ENCODE measurements around the gene BICDL1. TPM values are rescaled to one million over a fixed set of nuclear protein-coding genes. Genes with fewer than 3 reads are reported as not detected.

The BICDL1 gene
- total RNA-seq, 1 donor from 2014 or later, result 22.5 TPM

DNA sequence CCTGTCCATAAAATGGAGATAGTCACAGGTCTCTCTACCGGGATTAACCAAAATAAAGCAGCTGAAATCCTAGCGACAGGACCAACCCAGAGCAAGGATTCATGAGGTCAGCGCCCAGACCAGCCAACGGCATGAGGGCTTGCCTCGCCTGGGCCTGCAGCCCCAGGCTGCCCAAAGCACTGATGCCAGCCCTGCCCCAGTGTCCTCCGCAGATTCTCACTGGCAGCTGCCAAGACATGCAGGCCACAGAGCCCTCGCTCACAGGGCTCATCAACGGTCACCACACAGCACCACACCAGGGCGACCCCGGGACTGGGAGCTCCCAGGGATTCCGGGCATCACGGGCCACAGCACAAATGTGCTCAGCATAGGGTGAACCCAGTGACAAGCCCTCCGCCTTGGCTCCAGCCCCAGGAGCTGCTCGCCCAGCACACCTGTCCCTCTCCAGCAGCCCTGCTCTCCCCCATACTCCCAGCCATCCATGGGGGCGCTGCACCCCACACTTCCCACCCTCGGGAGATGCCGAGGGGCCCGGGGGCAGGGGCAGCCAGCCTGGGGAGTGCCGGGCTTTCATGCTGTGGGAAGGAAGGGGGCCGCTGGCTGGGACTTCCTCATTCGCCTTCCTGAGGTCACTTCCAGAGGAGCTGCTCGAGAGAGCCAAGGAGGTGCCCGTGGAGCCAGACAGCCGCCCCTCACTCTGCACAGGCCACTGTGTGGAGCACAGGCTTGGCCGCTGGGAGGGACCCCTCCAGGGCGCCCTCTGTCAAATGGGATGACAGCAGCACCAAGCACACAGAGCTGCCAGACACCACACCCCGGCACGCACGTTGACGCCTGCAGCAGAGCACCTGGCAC, 113.4 kb downstream of the BICDL1 start:
- no peak for DNase-seq

DNA sequence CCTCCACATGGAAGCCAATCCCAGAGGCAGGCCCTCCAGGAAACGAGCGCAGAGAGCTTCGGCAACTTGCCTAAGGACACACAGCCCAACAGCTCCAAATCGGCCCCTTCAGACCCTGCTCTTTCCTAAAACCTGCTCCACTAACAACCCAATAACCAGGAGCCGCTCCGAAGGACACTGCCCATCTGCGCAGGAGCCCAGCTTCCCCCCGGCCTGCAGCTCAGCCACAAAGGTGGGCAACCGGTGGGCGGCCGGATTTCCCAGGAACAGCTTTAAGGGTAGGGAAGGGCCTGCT, 114.0 kb downstream of the BICDL1 start:
- DNase-seq, result no peak

DNA sequence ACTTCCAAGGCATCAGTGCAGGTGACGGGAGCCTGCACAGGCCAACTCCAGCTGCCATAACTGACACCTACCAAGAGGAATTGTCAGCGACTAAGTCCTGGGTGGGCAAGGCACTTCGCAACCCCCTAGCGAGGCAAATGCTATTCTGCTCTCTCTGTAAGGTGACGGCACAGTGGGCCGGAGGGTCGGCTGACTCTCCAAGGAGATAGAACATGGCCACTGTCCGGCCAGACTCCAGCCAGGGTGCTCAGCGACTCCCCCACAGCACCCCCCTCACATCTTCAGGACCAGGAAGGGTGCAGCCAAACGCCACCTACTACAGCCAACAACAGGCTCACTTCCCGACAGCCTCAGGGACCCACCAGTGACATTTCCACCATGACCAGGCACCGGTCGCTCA, 114.3 kb downstream of the BICDL1 start:
- DNase-seq, result no peak

DNA sequence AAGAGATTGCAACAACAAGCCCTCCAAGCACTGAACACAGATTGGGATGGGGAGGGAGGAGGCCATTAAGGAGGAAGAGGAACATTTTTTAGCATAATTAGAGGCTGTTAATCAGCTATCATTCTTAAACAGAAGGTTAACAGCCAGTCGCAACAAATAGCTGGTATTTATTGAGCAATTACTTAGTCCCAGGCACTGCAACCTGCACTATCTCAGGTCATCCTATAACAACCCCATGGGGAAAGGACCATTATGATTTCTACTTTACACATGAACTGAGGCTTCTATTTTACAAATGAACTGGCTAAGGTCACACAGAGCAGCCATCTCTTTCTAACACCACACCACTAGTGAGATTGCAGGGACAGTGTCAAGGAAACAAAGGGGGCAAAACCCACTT, 117.1 kb downstream of the BICDL1 start:
- DNase-seq, result no peak

DNA sequence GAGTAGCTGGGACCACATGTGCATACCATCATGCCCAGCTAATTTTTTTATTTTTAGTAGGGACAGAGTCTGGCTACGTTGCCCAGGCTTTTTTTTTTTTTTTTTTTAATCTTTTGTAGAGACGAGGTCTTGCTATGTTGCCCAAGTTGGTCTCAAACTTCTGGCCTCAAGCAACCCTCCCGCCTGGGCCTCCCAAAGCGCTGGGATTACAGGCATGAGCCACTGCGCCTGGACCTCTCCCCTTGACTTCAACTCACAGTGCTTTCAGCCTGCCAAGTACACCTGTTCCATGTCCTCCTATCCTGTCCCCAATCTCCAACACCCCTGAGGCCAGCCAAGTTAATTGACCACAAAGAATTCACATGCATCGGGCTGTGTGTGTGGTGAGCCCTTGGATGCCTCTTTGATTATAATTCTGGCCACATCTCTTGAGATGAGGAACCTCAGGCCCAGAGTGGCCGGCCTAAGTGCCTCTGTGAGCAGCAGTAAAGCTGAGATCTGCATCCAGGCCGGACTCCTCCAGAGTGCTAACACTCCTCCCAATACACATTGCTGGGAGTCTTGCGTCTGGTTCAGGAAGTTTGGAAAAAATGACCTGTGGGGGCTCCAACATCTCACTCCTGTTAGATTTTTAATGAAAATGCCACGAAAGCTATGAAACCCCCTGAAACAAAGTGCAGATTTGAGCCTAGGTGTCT, 120.7 kb downstream of the BICDL1 start:
- DNase-seq, result no peak

DNA sequence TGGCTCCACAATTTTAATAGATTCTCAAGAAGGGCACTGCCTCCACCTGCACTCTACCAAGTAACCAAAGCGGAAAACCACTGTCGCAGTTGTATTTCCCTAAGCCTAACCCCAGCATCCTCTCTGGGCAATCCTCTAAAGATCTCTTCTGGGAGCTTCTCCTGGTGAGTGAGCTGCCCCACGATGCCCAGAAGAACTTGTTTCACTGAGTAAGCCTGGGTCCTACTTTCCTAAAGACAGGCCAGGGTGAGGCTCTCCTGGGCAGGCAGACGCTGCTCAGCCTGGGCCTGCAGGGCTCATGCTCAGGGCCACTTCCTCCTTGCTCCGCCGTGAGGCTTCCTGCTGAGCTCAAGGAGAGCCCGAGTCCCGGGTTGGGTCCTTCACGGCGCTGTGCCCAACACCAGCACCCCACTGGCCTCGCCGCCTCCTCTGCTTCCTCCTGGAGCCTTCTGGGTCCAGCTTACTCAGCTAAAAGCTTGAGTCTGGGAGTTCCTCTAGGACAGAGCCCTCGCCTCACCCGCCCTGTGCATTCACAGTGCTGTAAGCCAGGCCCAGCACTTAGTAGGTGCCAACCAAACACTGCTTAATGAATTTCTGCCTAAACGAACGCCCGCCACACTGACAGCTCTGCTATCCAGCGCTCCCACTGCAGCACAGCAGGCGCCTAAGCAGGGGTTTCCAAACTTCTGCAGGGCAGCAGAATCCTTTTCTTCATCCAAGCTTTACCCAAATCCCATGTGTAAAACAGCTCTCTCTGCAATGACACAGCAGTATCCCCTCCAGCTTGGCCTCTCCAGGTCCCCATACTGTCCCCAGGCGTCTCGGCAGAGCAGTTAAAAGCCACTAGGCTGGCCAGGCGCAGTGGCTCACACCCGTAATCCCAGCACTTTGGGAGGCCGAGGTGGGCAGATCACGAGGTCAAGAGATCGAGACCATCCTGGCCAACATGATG, 121.8 kb downstream of the BICDL1 start:
- no peak for DNase-seq

DNA sequence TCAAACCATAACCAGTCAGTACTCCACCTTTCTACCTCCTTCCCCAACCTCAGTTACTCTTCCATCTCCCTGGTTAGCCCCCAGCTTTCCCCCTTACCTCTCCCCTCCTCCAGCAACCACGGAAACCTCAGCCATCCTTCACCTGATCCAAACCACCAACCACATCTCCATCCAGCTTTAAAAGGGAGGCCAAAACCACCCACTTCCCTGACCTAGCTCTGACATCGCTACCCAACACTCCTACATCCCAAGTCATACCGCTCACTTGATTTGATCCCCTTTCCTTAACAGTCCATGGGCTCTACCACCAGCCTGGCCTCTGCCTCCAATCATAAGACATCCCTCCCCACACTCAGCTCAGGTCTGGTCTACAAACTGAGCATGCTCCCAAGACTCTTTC, 126.0 kb downstream of the BICDL1 start:
- no peak for DNase-seq

DNA sequence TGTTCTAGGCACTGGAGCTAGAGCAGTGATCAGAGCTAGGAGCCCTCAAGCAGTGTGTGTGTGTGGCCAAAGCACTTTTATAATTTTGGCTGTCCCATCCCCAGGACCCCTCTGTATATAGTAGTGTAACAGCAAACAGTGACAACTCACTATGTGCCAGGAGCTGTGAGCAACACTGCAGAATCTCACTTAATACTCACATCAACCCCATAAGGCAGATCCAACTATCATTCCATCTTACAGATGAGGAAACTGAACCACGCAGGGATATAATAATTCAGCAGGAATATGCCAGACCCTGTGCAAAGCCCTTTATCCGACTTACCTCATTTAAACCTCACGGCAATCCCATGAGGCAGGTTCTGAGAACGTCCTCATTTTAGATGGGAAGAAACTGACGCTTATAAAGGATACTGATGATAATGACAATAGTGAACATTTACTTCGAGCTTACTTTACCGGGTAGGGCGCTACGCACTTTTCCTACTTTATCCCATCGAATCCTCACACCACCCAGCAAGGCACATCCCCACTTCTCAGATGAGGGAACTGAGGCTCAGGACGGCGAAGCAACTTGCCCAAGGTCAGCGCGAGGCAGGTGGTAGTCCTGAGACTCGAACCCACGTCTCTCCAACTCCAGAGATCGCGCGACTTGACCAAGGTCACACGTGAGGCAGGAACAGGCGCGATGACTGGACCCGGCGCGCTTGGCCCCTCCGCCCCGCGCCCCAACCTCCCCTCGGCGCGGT, 126.8 kb downstream of the BICDL1 start:
- no peak for DNase-seq

DNA sequence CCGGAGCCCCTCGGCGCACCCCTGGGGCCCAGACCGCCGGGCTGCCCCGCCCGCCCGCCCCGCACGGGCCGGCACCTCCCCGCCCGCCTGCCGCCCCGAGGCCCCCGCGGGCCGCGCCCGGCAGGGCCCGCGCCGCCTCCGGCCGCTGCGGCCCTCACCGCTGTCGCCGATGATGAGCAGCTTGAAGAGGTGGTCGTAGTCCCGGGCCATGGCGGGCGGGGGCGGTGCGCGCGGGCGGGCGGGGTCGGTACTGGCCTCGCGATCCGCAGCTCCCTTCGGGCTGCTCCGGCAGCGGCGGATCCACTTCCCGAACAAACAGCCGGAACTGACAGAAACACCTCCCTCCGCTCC, 127.4 kb downstream of the BICDL1 start, which contains the start of gene RAB35:
Gene RAB35, minus strand, starts transcription at position 313 of the 351 bp plus-strand sequence. Its CDS starts 103 bp downstream, at position 210.
- DNase-seq, result no peak

DNA sequence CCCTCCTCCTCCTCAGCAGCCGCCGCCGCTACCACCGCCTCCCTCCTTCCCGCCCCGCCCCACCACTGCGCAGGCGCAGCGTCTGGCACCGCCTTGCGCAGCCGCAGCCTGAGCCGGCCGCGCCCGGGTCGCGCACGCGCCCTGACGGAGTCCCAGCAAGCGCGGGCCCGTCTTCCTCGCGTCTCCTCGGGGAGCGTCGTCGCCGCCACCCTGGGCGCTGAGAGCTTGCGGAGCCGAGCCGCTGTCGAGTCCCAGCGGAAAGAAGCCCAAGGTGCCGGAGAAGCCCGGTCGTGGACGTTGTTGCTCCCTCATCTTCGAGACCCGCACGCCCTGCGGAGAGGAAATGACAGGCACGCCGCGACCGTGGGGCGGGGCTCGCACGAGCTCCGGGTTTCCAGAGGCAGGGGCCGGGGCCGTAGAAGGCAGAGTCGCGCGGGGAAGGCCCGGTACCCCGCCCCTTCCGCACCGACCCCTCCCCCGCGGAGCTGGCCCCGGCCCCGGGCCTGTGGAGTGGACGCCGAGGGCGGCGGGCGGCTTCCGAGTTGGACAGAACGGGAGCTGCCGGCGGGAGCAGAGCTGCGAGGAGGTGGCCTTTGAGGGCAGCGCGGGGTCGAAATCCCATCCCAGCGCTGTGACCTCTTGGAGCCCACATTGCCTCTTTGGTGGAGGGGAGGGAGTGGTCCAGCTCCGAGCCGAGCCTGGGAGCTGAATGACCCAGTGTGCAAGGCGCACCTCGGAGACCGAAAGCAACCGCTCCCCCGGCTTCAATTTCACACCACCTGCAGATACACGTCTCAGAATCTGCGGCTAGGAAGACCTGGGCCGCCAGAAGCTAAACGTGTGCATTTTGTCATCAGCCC, 128.0 kb downstream of the BICDL1 start:
- DNase-seq, result peak; percentile 92

DNA sequence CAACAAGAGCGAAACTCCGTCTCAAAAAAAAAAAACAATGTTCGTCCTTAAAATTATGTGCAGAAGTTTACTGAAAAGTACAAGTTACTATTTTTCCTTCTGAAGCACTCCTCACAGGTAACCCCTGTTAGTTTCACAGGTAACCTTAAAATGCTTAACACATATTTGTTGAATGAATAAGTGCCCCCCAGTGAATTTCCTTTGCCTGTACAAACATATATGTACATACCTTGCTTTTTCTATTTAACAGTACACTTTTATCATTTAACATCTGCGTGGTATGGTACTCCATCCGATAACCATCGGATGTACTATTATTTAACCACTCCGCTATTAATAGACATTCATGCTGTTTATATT, 128.9 kb downstream of the BICDL1 start:
- no peak for DNase-seq

DNA sequence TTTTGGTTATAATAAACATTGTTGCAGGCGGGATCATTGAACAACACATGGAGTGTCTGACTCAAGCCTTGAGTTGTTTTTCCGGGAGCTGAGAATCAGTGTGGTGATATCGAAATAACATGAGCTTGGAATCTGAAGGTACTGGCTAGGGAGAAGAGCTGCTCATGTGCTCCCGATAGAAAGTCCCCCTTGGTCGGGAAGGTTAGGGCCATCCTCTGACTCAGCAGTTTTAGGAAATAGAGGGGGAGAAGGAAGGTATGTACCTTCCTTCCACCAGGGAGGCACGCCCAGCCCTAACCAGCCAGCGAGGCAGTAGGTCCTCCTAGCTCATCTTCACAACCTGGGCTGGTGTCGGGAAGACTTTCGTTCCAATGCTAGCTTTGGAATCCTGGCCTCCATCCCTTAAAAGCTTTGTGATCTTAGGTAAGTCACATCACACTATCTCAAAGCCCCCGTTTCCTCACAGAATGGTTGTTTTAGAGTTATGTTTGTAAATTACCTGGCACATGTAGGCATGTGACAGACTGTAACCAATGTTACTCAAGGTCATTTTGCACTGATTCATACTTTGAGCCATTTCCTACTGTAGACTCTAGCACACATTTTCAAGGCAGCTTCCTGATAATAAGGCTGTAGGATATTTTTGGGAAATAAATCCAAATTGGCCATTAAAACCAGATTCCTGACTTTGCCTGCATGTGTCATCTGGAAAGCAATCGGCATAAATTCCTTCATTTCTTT, 129.5 kb downstream of the BICDL1 start:
- no peak for DNase-seq

DNA sequence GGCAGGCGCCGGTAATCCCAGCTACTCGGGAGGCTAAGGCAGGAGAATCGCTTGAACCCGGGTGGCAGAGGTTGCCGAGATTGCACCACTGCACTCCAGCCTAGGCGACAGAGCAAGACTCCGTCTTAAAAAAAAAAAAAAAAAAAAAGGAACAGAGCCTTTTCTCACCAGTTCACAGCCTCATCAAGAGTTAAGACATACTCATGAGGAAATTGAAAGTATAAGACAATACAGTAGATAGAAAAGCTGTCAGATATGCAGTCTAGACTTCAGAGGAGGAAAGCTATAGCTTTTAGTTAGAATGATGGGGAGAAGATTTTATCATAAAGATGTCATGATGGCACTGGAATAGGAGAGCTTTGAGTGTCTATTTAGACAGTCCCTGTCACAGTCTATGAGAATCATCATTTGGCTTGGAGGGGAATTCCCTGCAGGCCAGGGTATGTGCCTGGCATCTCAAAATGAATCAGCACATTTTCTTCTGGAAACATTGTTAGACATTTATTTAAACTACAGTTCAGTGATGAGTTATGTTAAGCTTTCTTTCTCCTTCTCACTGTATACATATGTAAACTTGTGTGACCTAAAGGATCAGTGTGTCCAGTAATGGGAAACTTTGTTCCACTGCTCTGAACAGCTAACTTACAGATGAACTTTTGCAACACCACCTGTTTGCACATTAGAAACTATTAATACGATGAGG, 130.4 kb downstream of the BICDL1 start:
- DNase-seq, result no peak

DNA sequence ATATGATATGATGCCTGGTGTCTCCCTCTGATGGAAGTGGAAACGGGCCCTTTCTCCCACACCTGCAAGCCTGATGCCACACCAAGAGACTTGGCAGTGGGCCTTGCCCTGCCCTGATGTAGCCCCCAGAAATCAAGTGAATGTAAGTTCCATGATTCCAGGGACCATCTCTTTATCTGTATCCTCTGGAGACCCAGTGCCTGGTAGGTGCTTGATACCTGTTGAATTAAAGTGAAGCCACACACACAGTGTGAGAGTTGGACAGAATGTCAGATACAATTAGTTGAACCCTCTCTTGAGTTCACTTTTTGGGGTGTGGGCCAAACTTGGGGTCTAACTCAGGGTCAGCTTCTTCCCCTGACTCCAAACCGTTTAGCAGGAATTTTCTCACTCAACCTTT, 132.3 kb downstream of the BICDL1 start:
- no peak for DNase-seq

DNA sequence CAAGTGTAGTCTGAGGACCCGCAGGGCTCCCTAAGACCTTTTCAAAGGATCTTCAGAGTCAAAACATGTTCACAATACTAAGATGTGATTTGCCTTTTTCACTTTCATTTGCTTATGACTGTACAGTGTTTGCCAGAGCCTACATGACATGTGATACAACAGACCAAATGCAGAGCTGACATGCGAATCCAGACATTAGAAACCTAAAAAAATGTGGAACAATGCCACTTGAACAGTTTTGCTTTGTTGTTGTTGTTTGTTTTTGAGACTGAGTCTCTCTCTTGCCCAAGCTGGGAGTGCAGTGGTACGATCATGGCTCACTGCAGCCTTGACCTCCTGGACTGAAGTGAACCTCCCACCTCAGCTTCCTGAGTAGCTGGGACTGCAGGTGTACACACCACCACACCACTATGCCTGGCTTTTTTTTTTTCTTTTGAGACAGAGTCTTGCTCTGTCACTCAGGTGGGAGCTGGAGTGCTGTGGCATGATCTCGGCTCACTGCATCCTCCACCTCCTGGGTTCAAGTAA, 132.8 kb downstream of the BICDL1 start:
- DNase-seq, result no peak

DNA sequence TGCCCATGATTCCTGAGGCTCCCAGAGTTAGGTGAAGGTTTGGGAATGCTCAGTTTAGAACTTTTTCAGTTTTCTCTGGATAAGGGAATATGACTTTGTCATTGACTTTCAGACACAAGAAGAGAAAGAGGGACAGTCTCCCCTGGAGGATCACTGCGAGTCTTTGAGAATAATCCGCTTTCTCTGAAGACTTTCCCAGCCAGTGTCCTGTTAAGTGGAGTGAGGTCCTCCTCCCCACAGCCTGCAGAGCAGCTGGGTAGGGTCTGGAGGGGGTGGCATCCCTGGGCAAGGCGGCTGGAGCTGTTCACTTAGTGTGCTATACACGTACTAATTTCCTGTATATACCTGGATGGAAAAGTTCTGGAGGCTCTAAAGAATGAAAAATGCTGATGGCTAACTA, 136.0 kb downstream of the BICDL1 start:
- no peak for DNase-seq

DNA sequence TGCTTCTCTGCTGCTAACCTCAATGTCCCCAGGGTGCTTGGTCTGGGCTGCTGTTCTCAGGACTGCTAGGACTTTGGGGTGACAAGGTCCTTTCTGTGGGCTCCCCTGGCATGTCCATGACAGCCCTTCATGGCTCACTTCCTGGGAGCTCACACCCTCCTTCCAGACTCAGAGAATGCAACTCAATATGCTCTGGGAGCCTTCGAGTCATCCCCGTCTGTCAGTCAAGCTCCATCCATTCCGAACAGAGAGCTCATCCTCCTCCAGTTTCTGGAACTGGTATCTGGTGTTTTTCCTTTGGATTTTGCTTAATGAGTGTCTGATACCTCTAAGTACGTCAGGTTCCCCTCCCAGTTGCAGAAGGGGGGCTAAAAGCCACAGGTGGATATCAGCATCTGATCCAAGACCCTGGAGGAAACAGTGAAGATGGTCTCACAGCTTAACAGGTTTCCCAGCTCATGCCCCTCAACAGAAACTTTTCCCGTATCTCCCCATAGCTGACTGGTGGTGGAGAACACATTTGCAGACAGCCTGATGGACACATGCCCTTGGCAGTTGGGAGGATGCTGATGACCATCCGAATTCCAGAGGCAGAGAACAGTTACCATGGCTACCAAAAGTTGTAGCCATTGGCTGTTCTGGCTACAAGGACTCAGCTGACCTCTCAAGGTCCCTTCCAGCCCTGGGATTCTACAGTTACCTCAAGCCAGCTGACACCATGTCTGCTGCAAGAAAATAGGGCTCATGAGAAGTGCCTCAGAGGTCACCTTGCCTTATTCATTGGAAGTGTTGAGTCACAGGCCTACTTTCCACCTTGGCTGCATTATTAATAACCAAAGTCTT, 137.0 kb downstream of the BICDL1 start:
- DNase-seq, result no peak

DNA sequence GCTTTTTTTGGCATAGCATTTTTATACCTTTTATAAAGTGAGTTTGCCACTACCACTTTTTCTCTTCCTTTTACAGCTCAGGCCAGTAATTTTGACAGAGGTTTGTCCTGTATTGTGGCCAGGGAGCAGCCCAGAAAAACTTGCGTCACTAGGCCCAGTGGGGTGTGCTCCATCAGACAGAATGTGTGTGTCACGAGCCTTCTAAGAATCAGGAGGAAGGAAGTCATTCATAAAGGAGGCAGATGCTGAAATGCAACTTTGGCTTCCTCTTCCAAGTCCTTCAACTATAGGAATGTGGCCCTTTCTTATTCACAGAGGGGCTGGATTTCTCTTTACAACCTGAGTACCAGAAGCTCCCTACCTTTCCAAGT, 137.6 kb downstream of the BICDL1 start:
- peak; percentile 37 for DNase-seq

DNA sequence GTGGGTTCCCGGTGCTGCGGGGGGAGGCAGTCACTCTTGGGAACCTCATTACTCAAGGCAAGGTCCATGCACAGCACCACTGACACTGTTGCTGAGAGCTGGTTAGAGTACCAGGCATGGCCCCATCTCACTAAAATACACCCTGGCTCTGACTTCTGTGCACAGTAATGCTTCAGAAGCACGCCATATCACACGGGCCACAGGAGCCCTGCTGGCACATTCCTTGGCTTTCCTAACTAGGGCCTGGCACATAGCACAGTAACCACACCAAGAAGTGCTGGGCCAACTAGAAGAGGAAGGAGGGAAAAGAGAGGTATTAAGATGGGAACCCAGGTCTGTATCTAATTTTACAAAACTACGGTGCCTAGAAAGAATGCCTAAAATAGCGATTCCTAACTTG, 141.0 kb downstream of the BICDL1 start:
- no peak for DNase-seq
